ENCODE measurements around the gene ZNF367.

- TF ChIP-seq CTCF (IDR thresholded peaks at IDR 0.05) (no peak), EZH2phosphoT487 (IDR thresholded peaks at IDR 0.05) (no peak)
Measured at GRCh38 chr9:96436456-96437126, 18.4 kb upstream of the ZNF367 start.
